Caco-2 (cell line): ENCODE measurements around the gene CCDC88A. TPM values are rescaled to one million over a fixed set of nuclear protein-coding genes. Genes with fewer than 3 reads are reported as not detected.

Experiments used
- BruUV-seq: library from RNA; stranded (reverse); fragments of 400-500 nt; replicated peaks from 2 replicates; lab custom pipeline; 2021; lab: Mats Ljungman, UMichigan
- CTCF ChIA-PET: fragments of 300-600 bp; sonication (Branson Sonifier 250); formaldehyde crosslinking; loops from one replicate; lab custom pipeline; 2022; ENCODE audit warnings: antibody characterized with exemption; lab: Charles Lee
- POLR2A ChIA-PET: fragments of 300-600 bp; sonication (Branson Sonifier 250); formaldehyde crosslinking; loops from one replicate; lab custom pipeline; 2022; ENCODE audit warnings: antibody characterized with exemption; lab: Charles Lee
- DNase-seq, 2 experiments: peaks; one replicate each; pipeline versions ENCODE4 v3.0.0 to v3.0.0-alpha.2; 2020 to 2022
- H3K27me3 ChIP-seq: replicated peaks from 2 replicates; pipeline ENCODE4 v1.6.0; 2011; ENCODE audit warnings: low read length; ENCODE audit not compliant: control insufficient read depth, insufficient read depth
- H3K36me3 ChIP-seq: 2 replicates; pipeline ENCODE4 v1.5.1; 2011; ENCODE audit warnings: low read length; ENCODE audit not compliant: control insufficient read depth, insufficient read depth
- H3K4me1 ChIP-seq: fragments of 250-450 bp; sonication (Bioruptor Pico); 2 replicates; pipeline ENCODE4 v1.5.1; 2020; ENCODE audit warnings: mild to moderate bottlenecking
- H3K4me3 ChIP-seq: 2 replicates; pipeline ENCODE4 v1.5.1; 2011; ENCODE audit warnings: low read depth, mild to moderate bottlenecking, control low read depth, low read length
- H3K9me3 ChIP-seq: fragments of 250-450 bp; sonication (Bioruptor Pico); 2 replicates; pipeline ENCODE4 v1.5.1; 2020; ENCODE audit warnings: mild to moderate bottlenecking, moderate library complexity
- H3K27ac Mint-ChIP-seq: one replicate; pipeline ENCODE4 v1.8.0; 2022; ENCODE audit warnings: mixed read lengths; ENCODE audit not compliant: unreplicated experiment
- H3K27me3 Mint-ChIP-seq: one replicate; pipeline ENCODE4 v1.8.0; 2022; ENCODE audit warnings: mixed read lengths; ENCODE audit not compliant: insufficient read depth, unreplicated experiment
- H3K36me3 Mint-ChIP-seq: one replicate; pipeline ENCODE4 v1.8.0; 2022; ENCODE audit warnings: mild to moderate bottlenecking, mixed read lengths; ENCODE audit not compliant: insufficient read depth, unreplicated experiment
- H3K4me1 Mint-ChIP-seq: one replicate; pipeline ENCODE4 v1.8.0; 2022; ENCODE audit warnings: low read depth, mixed read lengths; ENCODE audit not compliant: unreplicated experiment
- H3K4me3 Mint-ChIP-seq: one replicate; pipeline ENCODE4 v1.8.0; 2022; ENCODE audit warnings: mild to moderate bottlenecking, moderate library complexity, mixed read lengths; ENCODE audit not compliant: unreplicated experiment
- H3K9me3 Mint-ChIP-seq: one replicate; pipeline ENCODE4 v1.8.0; 2022; ENCODE audit warnings: mixed read lengths; ENCODE audit not compliant: unreplicated experiment
- intact Hi-C: fragments of 100-400 bp; cut with micrococcal nuclease; formaldehyde crosslinking; loops from one replicate; pipeline ENCODE4 v1.10.0; 2022; ENCODE audit not compliant: unreplicated experiment
- total RNA-seq: library from RNA; stranded (reverse); gene quantifications from 2 replicates; pipeline ENCODE4 v1.2.3, GENCODE V29; 2022
- TF ChIP-seq, protein P1 (sequence below), 2 experiments: fragments of 200-600 bp in 1 of 2; IDR thresholded peaks; 1 replicate in 1 of 2; 2 replicates in 1 of 2; pipeline versions ENCODE4 v1.5.1 to v1.8.0; 2011 to 2022; ENCODE audit warnings: antibody characterized with exemption in 1 of 2, control low read depth in 1 of 2, inconsistent platforms in 1 of 2, low read depth in 1 of 2, low read length in 1 of 2, mild to moderate bottlenecking in 1 of 2, moderate library complexity in 1 of 2; ENCODE audit not compliant: insufficient read depth in 1 of 2, severe bottlenecking in 1 of 2, unreplicated experiment in 1 of 2

The CCDC88A gene
- total RNA-seq, 1 experiment from 2014 or later = 7.7 TPM

DNA sequence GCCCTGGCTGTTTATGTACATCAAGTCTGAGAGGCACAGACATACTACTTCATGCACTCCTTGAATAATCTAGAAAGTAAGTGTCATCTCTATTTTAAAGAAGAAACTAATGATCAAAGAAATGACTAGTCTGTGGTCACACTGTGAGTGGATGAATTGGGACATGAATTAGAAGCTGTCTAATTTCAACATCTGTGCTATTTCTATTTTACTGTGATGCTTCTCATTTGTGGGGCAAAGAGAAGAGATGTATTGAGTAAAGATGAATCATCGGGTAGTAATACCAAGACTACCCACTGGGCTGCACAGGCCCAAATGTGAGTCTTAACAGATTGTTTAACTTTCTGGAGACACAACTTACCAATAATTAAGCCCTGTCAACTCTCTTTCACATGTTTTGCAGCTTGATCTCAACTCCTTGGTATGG lies 108.2 kb downstream of the CCDC88A start:
- ChIA-PET CTCF (no interaction called here), POLR2A (no interaction called here)
- Histone ChIP-seq H3K36me3 (no peaks in the 10 kb centered on the region), H3K27me3 (no peaks in the 10 kb centered on the region), H3K4me1 (no peaks in the 10 kb centered on the region), H3K9me3 (no peaks in the 10 kb centered on the region), H3K4me3 (no peak overlapping the region)
- Mint-ChIP-seq H3K4me1 (no peaks in the 10 kb centered on the region), H3K9me3 (no peaks in the 10 kb centered on the region), H3K4me3 (no peak overlapping the region), H3K36me3 (no peaks in the 10 kb centered on the region), H3K27ac (no peak overlapping the region), H3K27me3 (no peaks in the 10 kb centered on the region)
- intact Hi-C loops = no loop called here
- no TSS peak for BruUV-seq
- TF ChIP-seq, protein P1, sequence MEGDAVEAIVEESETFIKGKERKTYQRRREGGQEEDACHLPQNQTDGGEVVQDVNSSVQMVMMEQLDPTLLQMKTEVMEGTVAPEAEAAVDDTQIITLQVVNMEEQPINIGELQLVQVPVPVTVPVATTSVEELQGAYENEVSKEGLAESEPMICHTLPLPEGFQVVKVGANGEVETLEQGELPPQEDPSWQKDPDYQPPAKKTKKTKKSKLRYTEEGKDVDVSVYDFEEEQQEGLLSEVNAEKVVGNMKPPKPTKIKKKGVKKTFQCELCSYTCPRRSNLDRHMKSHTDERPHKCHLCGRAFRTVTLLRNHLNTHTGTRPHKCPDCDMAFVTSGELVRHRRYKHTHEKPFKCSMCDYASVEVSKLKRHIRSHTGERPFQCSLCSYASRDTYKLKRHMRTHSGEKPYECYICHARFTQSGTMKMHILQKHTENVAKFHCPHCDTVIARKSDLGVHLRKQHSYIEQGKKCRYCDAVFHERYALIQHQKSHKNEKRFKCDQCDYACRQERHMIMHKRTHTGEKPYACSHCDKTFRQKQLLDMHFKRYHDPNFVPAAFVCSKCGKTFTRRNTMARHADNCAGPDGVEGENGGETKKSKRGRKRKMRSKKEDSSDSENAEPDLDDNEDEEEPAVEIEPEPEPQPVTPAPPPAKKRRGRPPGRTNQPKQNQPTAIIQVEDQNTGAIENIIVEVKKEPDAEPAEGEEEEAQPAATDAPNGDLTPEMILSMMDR (IDR thresholded peaks at IDR 0.05; ENCODE audit: insufficient read depth in 1 of 2, low read depth in 1 of 2, low read length in 1 of 2, severe bottlenecking in 1 of 2, unreplicated experiment in 1 of 2) = no peak
- DNase-seq = no peak

DNA sequence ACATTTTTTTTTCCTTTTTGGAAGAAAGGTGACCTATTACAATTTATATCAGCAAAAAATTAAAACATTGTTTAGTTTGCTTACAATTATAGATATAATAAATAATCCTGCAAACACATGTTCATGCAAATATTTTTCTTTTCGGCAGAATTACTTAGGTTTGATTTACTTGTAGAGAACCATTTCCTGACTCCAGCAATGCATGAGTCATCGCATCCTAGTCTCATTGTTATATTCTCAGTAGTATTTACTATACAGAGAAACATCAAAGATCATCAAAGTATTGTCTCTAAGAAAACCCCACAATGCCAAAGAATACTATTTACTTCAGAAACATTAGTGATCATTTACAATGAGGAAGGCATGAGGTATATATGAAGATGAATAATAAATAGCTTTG lies 110.2 kb downstream of the CCDC88A start:
- H3K27ac Mint-ChIP-seq = no peak overlapping the region
- H3K4me3 Mint-ChIP-seq = no peak overlapping the region

DNA sequence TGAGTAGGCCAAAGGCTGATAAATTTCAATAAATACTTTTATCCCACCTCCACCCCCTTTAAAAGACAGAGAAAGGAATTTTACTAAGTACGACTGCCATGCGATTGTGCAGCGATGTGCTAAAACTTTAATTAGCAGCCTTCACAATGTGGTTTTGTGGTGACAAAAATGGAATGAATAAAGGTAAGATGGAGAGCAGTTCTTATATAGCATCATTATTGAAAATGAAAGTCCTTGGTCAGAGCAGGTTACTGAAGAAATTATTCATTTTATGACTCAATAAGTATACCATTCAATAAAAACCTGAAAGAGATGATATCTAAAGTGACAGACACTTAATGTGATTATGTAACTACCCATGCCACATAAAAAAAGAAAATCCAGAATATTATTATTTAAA lies 117.4 kb downstream of the CCDC88A start:
- H3K27me3 Mint-ChIP-seq = no peaks in the 10 kb centered on the region
- no peak overlapping the region for H3K4me3 Mint-ChIP-seq
- intact Hi-C loops = no loop called here
- H3K36me3 ChIP-seq = no peaks in the 10 kb centered on the region
- no peak overlapping the region for H3K4me3 ChIP-seq
- no TSS peak for BruUV-seq
- no peaks in the 10 kb centered on the region for H3K27me3 ChIP-seq
- H3K9me3 ChIP-seq = no peaks in the 10 kb centered on the region
- no peak overlapping the region for H3K27ac Mint-ChIP-seq
- no peaks in the 10 kb centered on the region for H3K36me3 Mint-ChIP-seq
- POLR2A ChIA-PET = no interaction called here
- CTCF ChIA-PET = no interaction called here
- H3K9me3 Mint-ChIP-seq = no peaks in the 10 kb centered on the region
- TF ChIP-seq, protein P1 (IDR thresholded peaks at IDR 0.05; ENCODE audit: insufficient read depth in 1 of 2, low read depth in 1 of 2, low read length in 1 of 2, severe bottlenecking in 1 of 2, unreplicated experiment in 1 of 2) = no peak
- DNase-seq = no peak
- H3K4me1 Mint-ChIP-seq = no peaks in the 10 kb centered on the region
- no peaks in the 10 kb centered on the region for H3K4me1 ChIP-seq

More for the DNA sequence above, 110.2 kb downstream of the CCDC88A start:
- TF ChIP-seq, protein P1 (IDR thresholded peaks at IDR 0.05; ENCODE audit: insufficient read depth in 1 of 2, low read depth in 1 of 2, low read length in 1 of 2, severe bottlenecking in 1 of 2, unreplicated experiment in 1 of 2) = no peak
- POLR2A ChIA-PET = no interaction called here
- Mint-ChIP-seq H3K4me1 (no peaks in the 10 kb centered on the region), H3K9me3 (no peaks in the 10 kb centered on the region), H3K36me3 (no peaks in the 10 kb centered on the region), H3K27me3 (no peaks in the 10 kb centered on the region)
- no TSS peak for BruUV-seq
- Histone ChIP-seq H3K9me3 (no peaks in the 10 kb centered on the region), H3K27me3 (no peaks in the 10 kb centered on the region), H3K4me1 (no peaks in the 10 kb centered on the region), H3K36me3 (no peaks in the 10 kb centered on the region), H3K4me3 (no peak overlapping the region)
- no peak for DNase-seq
- intact Hi-C loops = loop anchor here (5.0 kb wide), 1 partner anchor 38 kb away; no protein-coding TSS in a partner anchor
- CTCF ChIA-PET = no interaction called here
